ENCODE results near the gene LIMK2.
A peak's percentile ranks its signal among the peaks of the same experiment; 100 is the strongest.
"Not testable (repeated sequence)": the region's sequence is repeated elsewhere in the genome, so short reads cannot be mapped to it uniquely, and the experiment has no call there.

The LIMK2 gene

GRCh38 chr22:31295360-31295759 is 83.3 kb downstream of the LIMK2 start:
- no peak for DNase-seq

GRCh38 chr22:31295831-31296657 is 83.9 kb downstream of the LIMK2 start:
- DNase-seq, result no peak

GRCh38 chr22:31300896-31301295 is 88.8 kb downstream of the LIMK2 start:
- DNase-seq, result no peak

GRCh38 chr22:31302006-31302405 is 89.9 kb downstream of the LIMK2 start:
- DNase-seq, result peak; percentile 29

- no peak for DNase-seq
Measured at GRCh38 chr22:31302537-31302936, 90.4 kb downstream of the LIMK2 start.

GRCh38 chr22:31305194-31305593 is 93.1 kb downstream of the LIMK2 start:
- DNase-seq, result no peak

GRCh38 chr22:31308181-31308580 is 96.1 kb downstream of the LIMK2 start:
- no peak for DNase-seq

- peak; percentile 98 for DNase-seq
Measured at GRCh38 chr22:31313366-31314147, 101.5 kb downstream of the LIMK2 start.

GRCh38 chr22:31314220-31314619 is 102.1 kb downstream of the LIMK2 start:
- DNase-seq, result not testable (repeated sequence)

- no peak for DNase-seq
Measured at GRCh38 chr22:31321421-31321820, 109.3 kb downstream of the LIMK2 start.

GRCh38 chr22:31323578-31324550 is 111.8 kb downstream of the LIMK2 start:
- no peak for DNase-seq

GRCh38 chr22:31326877-31327276 is 114.8 kb downstream of the LIMK2 start:
- no peak for DNase-seq

GRCh38 chr22:31327806-31328543 is 115.9 kb downstream of the LIMK2 start:
- DNase-seq, result no peak

- no peak for DNase-seq
Measured at GRCh38 chr22:31328544-31328960, 116.5 kb downstream of the LIMK2 start.

- DNase-seq, result no peak
Measured at GRCh38 chr22:31329029-31329428, 116.9 kb downstream of the LIMK2 start.
